AG09309 (cell line): Measurements from ENCODE around the gene TECTA.
A peak's percentile ranks its signal among the peaks of the same experiment; 100 is the strongest.
"Not testable (repeated sequence)": the region's sequence is repeated elsewhere in the genome, so short reads cannot be mapped to it uniquely, and the experiment has no call there.

ENCODE experiments used
- DNase-seq: peaks from one replicate; pipeline ENCODE4 v3.0.0-alpha.2; 2010; ENCODE audit warnings: low read depth
- H3K4me3 ChIP-seq: 2 replicates; pipeline ENCODE4 v1.5.1; 2011; ENCODE audit warnings: mild to moderate bottlenecking, low read depth, low read length, moderate library complexity; ENCODE audit not compliant: control insufficient read depth
- CTCF ChIP-seq: IDR thresholded peaks from 2 replicates; pipeline ENCODE4 v1.5.1; 2011; ENCODE audit warnings: mild to moderate bottlenecking, low read depth, low read length, inconsistent platforms; ENCODE audit not compliant: insufficient read depth, control insufficient read depth; ENCODE audit errors: missing control alignments

TECTA gene

GRCh38 chr11:121235057-121235456 is 134.0 kb downstream of the TECTA start:
- no peak for TF ChIP-seq CTCF
- no peak overlapping the region for H3K4me3 ChIP-seq
- no peak for DNase-seq

DNA sequence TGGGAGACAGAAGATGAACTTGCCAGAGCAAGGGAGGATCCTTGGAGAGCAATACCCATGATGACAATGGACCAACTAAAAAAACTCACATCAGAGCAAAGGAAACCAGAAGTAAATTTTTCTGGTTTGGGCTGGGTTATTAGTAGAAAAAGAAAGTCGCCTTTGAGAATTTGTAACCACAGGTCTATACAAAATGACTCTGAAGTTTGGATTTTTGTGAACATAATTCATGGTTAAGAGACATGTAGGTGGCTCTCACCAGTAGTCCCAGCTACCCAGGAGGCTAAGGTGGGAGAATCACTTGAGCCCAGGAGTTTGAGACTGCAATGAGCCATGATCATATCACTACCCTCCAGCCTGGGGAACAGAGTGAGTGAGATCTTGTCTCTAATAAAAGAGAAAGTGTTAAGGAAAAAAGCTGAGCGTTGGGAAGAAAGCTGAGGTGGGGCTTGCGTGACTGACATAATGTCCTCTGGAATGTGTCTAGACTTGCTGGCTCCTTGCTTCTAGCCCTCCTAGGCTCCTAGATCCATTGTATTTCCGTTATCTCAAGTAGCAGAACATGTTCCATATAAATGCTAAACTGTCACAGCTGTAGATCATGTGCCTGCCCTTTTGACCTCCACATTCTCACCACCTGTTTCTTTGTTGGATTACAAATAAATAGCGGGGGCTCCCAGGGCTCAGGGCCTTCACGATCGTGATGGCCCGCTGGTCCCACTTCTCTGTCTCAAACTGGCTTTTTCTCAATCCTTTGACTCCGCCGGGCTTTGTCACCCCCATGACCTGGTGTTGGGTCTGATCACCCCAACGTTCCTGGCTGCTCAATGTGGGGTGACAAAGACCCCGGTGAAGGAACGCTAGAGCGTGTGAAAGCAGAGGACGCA is 135.3 kb downstream of the TECTA start:
- no peak overlapping the region for H3K4me3 ChIP-seq
- DNase-seq = no peak
- TF ChIP-seq CTCF = no peak

DNA sequence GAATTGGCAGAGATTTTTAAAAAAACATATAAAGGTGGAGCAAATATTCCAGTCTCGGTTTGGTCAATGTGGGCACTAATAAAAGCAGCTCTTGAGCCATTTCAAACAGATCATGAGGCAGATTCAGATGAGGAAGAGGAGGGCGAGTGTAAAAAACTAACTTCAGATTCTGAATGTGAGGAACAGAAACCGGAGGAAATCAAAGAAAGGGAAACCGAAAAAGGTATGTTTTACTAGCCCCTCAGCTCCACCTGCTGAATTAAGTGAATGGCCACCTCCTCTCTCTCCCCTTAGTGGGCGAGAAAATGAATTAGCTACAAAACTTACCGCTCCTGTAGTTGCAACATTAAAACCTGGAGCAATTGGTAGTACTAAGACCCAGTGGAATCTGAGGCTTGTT is 136.2 kb downstream of the TECTA start:
- DNase-seq, H3K4me3 ChIP-seq: not testable (repeated sequence)

DNA sequence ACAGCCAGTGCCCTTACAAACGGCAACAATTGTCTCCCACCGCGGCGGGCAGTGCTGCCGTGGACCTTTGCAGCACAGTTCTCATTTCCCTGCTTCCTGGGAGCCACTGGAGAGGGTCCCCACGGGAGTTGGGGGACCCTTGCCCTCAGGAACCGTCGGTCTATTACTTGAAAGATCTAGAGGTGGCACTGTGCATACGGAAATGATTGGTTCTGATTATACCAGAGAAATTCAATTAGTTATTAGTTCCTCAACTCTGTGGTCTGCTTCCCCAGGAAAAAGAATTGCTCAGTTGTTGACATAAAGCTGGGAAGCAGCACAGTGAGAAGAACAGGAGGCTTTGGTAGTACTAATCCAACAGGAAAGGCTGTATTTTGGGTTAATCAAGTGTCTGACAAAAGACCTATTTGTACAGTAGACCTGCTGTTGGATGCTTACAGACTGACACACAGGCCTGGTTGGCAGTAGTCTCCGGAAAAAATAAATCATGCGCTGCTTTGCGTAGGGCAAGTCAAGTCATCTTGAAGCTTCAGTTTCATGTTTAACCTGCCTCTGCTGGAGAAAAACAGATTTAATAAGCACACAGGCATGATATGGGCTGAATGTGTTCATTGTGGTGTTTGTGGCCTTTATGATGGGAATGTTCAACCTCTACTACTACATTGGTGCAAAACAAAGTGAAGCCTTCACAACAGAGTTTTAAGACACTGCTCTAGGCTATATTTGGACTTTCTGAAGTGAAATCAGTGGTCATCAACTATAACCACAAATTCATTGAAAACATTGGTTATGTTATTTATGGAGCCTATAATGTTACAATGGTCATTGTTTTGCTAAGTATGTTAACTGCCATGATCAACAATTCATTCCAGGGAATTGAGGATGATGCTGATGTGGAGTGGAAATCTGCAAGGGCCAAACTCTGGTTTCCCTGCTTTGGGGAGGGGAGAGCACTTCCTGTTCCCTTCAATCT is 136.9 kb downstream of the TECTA start:
- peak; percentile 69 for DNase-seq
- H3K4me3 ChIP-seq = no peak overlapping the region
- no peak for TF ChIP-seq CTCF

DNA sequence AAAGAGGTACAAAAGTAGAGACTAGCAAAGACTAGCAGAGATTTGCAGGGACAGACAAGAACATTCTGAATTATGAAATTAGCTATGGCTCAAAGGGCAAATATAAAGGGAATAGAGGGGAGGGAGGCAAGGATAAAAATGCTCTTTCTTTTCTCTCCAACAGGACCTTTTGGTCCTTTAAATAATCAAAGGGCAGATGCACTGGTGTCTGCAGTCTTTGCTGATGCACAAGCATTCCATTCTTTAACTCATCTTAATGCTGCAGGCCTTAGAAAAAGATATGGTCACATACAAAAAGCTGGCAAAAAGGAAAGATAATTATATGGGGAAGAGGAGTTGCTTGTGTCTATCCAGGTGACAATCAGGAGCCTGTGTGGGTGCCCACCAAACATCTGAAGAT is 137.9 kb downstream of the TECTA start:
- TF ChIP-seq CTCF = no peak

GRCh38 chr11:121240001-121240400 is 139.0 kb downstream of the TECTA start:
- not testable (repeated sequence) for H3K4me3 ChIP-seq, DNase-seq

More for the DNA sequence above, 137.9 kb downstream of the TECTA start:
- no peak overlapping the region for H3K4me3 ChIP-seq
- no peak for DNase-seq

DNA sequence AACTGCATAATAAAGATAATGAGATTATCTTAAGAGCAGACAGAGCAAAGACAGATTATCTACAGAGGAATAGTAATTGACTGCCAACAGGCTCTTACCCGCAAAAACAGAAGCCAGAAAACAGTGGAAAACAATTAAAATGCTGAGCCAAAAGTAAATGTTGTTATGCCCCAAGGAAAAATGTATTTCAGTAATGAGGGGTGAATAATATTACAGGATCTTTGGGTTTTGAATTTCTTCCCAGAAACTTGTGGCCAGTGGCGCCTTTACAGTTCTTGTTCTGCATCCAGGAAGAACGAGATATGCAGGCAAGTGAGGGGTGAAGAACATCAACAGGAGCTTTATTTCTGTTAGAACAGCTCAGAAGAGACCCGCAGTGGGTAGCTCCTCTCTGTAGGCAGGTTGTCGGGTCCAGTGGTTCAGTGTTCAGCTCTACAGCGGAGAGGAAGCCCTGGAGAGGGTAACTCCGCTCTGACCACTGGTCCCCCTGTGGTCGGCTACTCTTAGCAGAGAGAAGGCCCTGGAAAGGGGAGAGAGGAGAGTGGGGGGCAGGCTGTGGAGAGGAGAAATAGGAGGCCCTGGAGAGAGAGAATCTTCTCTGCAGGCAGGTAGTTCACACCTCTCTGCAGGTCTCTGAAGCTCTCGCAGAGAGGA is 139.7 kb downstream of the TECTA start:
- no peak for TF ChIP-seq CTCF
- H3K4me3 ChIP-seq = no peak overlapping the region
- peak; percentile 32 for DNase-seq
